Omental fat pad (tissue), 4 donors: ENCODE measurements around the gene TOR1A. TPM values are rescaled to one million over a fixed set of nuclear protein-coding genes. Genes with fewer than 3 reads are reported as not detected.
A peak's percentile ranks its signal among the peaks of the same experiment; 100 is the strongest.
"Not testable (repeated sequence)": the region's sequence is repeated elsewhere in the genome, so short reads cannot be mapped to it uniquely, and the experiment has no call there.

Source experiments
- ATAC-seq: fragments of 150-250 bp; one replicate; pipeline ENCODE4 v1.9.1; 2016; ENCODE audit warnings: mild to moderate bottlenecking, moderate library complexity; ENCODE audit not compliant: low FRiP score
- DNase-seq: peaks from one replicate; pipeline ENCODE4 v3.0.0-alpha.2; 2019; ENCODE audit warnings: low spot score
- total RNA-seq, 4 donors: library from RNA; depleted of rRNA; stranded (reverse); fragments of >200 nt; gene quantifications; one replicate each; pipeline ENCODE4 v1.1.0, GENCODE V29; 2016
- TF ChIP-seq, protein P1 (sequence below), 3 donors: fragments of 450-650 bp; IDR thresholded peaks; one replicate each; pipeline ENCODE4 v1.5.1; 2016 to 2017; ENCODE audit warnings: antibody characterized with exemption in 3 of 3, mild to moderate bottlenecking in 3 of 3, moderate library complexity in 2 of 3

The TOR1A gene
- total RNA-seq, 4 donors from 2014 or later, result 37.4 to 62.6 (median 51.0) TPM

DNA sequence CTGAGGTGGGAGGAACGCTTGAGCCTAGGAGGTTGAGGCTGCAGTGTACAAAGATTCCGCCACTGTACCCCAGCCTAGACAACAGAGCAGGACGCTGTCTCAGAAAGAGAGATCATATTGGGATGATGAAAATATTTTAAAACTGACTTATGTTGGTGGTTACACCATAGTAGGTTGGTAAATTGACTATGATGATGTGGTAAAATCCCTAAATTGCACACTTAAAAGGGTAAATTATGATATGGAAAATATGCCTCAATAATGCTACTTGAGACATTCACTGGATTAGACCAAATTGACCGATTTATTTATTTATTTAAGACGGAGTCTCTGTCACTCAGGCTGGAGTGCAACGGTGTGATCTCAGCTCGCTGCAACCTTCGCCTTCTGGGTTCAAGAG lies 42.8 kb downstream of the TOR1A start:
- DNase-seq (no peak), ATAC-seq (no peak)
- TF ChIP-seq, protein P1, sequence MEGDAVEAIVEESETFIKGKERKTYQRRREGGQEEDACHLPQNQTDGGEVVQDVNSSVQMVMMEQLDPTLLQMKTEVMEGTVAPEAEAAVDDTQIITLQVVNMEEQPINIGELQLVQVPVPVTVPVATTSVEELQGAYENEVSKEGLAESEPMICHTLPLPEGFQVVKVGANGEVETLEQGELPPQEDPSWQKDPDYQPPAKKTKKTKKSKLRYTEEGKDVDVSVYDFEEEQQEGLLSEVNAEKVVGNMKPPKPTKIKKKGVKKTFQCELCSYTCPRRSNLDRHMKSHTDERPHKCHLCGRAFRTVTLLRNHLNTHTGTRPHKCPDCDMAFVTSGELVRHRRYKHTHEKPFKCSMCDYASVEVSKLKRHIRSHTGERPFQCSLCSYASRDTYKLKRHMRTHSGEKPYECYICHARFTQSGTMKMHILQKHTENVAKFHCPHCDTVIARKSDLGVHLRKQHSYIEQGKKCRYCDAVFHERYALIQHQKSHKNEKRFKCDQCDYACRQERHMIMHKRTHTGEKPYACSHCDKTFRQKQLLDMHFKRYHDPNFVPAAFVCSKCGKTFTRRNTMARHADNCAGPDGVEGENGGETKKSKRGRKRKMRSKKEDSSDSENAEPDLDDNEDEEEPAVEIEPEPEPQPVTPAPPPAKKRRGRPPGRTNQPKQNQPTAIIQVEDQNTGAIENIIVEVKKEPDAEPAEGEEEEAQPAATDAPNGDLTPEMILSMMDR (IDR thresholded peaks at IDR 0.05), result no peak

DNA sequence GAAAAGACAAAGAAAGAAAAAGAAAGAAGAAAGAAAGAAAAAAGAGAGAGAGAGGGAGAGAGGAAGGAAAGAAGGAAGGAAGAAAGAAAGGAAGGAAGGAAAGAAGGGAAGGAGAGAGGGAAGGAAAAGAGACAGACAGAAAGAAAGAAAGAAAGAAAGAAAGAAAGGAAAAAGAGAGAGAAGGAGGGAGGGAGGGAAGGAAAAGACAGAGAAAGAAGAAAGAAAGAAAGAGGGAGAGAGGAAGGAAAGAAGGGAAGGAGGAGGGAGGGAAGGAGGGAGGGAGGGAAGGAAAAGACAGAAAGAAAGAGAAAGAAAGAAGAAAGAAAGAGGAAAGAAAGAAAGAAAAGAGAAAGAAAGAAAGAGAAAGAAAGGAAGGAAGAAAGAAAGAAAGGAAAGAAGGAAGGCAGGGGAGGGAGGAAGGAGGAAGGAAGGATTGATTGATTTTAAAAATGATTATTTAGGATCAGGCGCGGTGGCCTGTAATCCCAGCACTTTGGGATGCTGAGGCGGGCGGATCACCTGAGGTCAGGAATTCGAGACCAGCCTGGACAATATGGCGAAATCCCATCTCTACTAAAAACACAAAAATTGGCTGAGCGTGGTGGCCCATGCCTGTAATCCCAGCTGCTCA lies 44.3 kb downstream of the TOR1A start:
- ATAC-seq (no peak), DNase-seq (no peak)
- TF ChIP-seq, protein P1 (IDR thresholded peaks at IDR 0.05), result no peak

DNA sequence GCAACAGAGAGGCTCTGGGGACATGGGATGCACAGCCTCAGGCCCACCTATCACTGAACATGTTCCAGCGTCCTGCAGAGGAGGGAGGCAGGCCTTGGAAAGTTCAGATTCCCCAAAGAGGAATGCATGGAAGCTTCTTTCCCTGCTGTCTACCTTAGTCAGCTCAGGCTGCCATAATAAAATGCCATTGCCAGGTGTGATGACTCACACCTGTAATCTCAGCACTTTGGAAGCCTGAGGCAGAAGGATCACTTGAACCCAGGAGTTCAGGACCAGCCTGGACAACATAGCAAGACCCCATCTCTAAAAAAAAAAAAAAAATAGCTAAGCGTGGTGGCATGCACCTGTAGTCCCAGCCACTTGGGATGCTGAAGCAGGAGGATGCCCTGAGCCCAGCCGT lies 45.5 kb downstream of the TOR1A start:
- ATAC-seq, result no peak
- no peak for DNase-seq
- TF ChIP-seq, protein P1 (IDR thresholded peaks at IDR 0.05), result no peak

DNA sequence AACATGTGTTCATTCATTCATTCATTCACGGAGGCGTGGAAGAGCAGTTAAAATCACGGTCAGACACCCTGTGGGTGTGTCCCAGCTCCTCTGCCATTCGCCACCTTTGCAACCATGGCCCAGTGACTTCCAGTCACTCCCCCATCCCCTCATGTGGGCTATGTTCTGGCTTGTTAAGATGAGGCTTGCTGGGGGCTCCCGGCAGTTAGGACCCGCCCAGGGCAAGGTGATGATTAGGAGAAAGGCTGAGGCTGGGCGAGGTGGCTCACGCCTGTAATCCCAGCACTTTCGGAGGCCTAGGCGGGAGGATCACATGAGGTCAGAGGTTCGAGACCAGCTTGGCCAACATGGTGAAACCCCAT lies 46.2 kb downstream of the TOR1A start:
- TF ChIP-seq, protein P1 (IDR thresholded peaks at IDR 0.05), result no peak
- no peak for DNase-seq
- ATAC-seq, result no peak

DNA sequence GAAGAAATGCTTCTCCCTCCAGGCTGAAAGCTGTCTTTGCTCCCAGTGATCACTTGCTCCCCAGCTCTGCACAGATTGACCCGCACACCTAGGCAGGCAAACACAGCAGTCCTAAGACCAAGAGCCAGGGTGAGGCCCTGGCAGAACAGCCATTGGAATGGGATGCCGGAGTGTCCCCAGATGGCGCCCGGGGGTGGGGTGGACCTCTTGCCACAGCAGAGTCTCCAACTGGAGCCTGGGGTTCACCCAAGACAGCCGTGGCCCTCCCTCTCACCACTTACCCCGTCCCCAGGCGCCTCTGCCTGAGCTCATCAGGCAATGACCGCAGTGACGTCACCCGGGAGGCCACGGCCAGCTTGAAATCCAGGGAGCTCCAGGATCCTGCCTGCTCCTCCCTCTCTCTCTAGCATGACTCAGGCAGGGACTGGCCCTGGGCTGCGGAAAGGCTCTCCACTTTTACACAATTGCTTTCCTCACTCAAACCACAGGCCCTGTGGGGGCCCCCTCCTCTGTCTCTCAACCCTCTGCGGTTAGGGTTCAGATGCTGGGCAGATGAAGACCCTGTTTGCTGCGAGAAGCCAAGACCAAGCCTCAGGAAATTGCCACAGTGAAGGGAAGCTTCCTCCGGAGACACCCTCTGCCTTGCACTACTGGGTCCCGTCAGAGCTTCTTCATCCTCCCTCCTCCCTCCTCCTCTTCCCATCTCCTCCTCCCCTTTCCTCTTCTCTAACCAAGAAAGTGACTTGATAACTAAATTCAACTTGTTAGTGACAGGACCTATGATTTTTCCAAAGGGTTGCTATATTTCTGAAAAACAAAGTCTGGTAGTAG lies 46.8 kb downstream of the TOR1A start:
- ATAC-seq, result peak; percentile 95
- TF ChIP-seq, protein P1 (IDR thresholded peaks at IDR 0.05), result no peak
- DNase-seq, result peak; percentile 92

DNA sequence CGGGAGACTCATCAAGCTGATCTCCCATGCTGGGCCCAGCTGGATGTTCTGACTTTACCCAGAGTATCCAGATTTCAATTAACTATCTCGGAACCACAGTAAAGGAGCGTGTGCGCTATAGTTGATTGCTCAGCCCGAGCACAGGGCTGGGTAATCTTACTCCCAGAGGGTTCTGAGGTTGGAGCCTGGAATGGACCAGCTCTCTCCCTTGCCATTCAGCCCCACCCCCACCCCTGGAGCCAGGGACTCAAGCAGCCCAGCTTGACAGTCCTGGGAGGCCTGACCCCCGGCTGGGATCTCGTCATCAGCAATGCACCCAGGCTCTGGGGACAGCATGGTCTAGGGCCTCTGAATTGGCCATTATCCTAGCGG lies 47.4 kb downstream of the TOR1A start:
- TF ChIP-seq, protein P1 (IDR thresholded peaks at IDR 0.05), result no peak
- ATAC-seq (no peak), DNase-seq (no peak)

DNA sequence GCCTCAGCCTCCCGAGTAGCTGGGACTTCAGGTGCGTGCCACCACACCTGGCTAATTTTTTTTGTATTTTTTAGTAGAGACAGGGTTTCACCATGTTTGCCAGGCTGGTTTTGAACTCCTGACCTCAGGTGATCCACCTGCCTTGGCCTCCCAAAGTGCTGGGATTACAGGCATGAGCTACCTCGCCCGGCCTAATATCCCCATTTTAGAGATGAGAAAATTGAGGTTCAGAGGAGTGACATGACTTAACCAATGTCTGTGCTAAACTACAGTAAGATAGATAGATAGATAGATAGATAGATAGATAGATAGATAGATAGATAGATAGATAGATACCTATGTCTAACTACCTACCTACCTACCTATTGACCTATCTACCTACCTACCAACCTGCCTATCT lies 47.8 kb downstream of the TOR1A start:
- DNase-seq, result not testable (repeated sequence)

More for the DNA sequence above, 47.8 kb downstream of the TOR1A start:
- ATAC-seq, result not testable (repeated sequence)
